Liver (tissue), 9 donors: ENCODE data around the gene THY1. TPM values are rescaled to one million over a fixed set of nuclear protein-coding genes. Genes with fewer than 3 reads are reported as not detected.
A peak's percentile ranks its signal among the peaks of the same experiment; 100 is the strongest.

Experiments
- DNase-seq: peaks from one replicate; pipeline ENCODE4 v3.0.0-alpha.2; 2017; ENCODE audit warnings: low spot score
- H3K27ac ChIP-seq, 2 donors: one replicate each; pipeline ENCODE4 v1.7.0; 2013; ENCODE audit warnings: inconsistent platforms in 2 of 2, low read length in 2 of 2, control low read depth in 1 of 2, low read depth in 1 of 2, mild to moderate bottlenecking in 1 of 2
- H3K27me3 ChIP-seq, 4 donors: one replicate each; pipeline versions ENCODE4 v1.6.1 to v1.7.0; 2013; ENCODE audit warnings: low read length in 3 of 4, inconsistent platforms in 1 of 4, mild to moderate bottlenecking in 1 of 4, moderate library complexity in 1 of 4; ENCODE audit not compliant: control insufficient read depth in 4 of 4, insufficient read depth in 4 of 4
- H3K36me3 ChIP-seq, 4 donors: one replicate each; pipeline versions ENCODE4 v1.6.1 to v1.7.0; 2013; ENCODE audit warnings: low read length in 3 of 4, mild to moderate bottlenecking in 3 of 4, low read depth in 1 of 4, moderate library complexity in 1 of 4; ENCODE audit not compliant: control insufficient read depth in 4 of 4, insufficient read depth in 3 of 4
- H3K4me1 ChIP-seq, 4 donors: one replicate each; pipeline versions ENCODE4 v1.6.1 to v1.7.0; 2013; ENCODE audit warnings: low read length in 3 of 4, mild to moderate bottlenecking in 3 of 4, moderate library complexity in 1 of 4; ENCODE audit not compliant: control insufficient read depth in 4 of 4, insufficient read depth in 4 of 4
- H3K4me3 ChIP-seq, 3 donors: one replicate each; pipeline versions ENCODE4 v1.6.1 to v1.7.0; 2013; ENCODE audit warnings: low read length in 3 of 3, control low read depth in 1 of 3, low read depth in 1 of 3, mild to moderate bottlenecking in 1 of 3
- H3K9ac ChIP-seq, 2 donors: one replicate each; pipeline ENCODE4 v1.7.0; 2013; ENCODE audit warnings: low read length in 2 of 2, mild to moderate bottlenecking in 2 of 2, moderate library complexity in 2 of 2, control low read depth in 1 of 2, low read depth in 1 of 2
- H3K9me3 ChIP-seq, 4 donors: one replicate each; pipeline versions ENCODE4 v1.6.1 to v1.7.0; 2013; ENCODE audit warnings: low read length in 3 of 4; ENCODE audit not compliant: control insufficient read depth in 4 of 4
- ATF3 ChIP-seq: IDR thresholded peaks from 2 replicates; pipeline ENCODE4 v1.6.1; 2016; ENCODE audit warnings: antibody characterized with exemption
- CTCF ChIP-seq: fragments of 150-350 bp; IDR thresholded peaks from 2 replicates; pipeline ENCODE4 v1.5.1; 2017; ENCODE audit warnings: improper control_type of control experiment, low read depth, low read length; ENCODE audit not compliant: missing input control
- EGR1 ChIP-seq, 2 donors: IDR thresholded peaks; 2 replicates each; pipeline ENCODE4 v1.6.1; 2016 to 2018; ENCODE audit warnings: antibody characterized with exemption in 2 of 2, low read depth in 2 of 2
- FOXA2 ChIP-seq: IDR thresholded peaks from 2 replicates; pipeline ENCODE4 v1.6.1; 2016; ENCODE audit warnings: antibody characterized with exemption
- GABPA ChIP-seq, 2 donors: IDR thresholded peaks in 1 of 2; conservative IDR thresholded peaks in 1 of 2; 2 replicates each; pipeline ENCODE4 v1.6.1; 2016; ENCODE audit warnings: antibody characterized with exemption in 2 of 2, mild to moderate bottlenecking in 1 of 2, moderate library complexity in 1 of 2
- HNF4G ChIP-seq: IDR thresholded peaks from 2 replicates; pipeline ENCODE4 v1.6.1; 2016; ENCODE audit warnings: antibody characterized with exemption
- JUND ChIP-seq, 2 donors: IDR thresholded peaks; 2 replicates each; pipeline ENCODE4 v1.6.1; 2016; ENCODE audit warnings: antibody characterized with exemption in 2 of 2
- RAD21 ChIP-seq, 2 donors: IDR thresholded peaks; 2 replicates each; pipeline ENCODE4 v1.6.1; 2016; ENCODE audit warnings: antibody characterized with exemption in 2 of 2, mild to moderate bottlenecking in 2 of 2
- REST ChIP-seq: IDR thresholded peaks from 2 replicates; pipeline ENCODE4 v1.6.1; 2016; ENCODE audit warnings: antibody characterized with exemption, mild to moderate bottlenecking
- RXRA ChIP-seq, 2 donors: IDR thresholded peaks; 2 replicates each; pipeline ENCODE4 v1.6.1; 2017 to 2018; ENCODE audit warnings: antibody characterized with exemption in 2 of 2, mild to moderate bottlenecking in 1 of 2
- ZBTB33 ChIP-seq: IDR thresholded peaks from 2 replicates; pipeline ENCODE4 v1.6.1; 2016; ENCODE audit warnings: antibody characterized with exemption
- WGBS: extraction: QIAGEN DNeasy Blood & Tissue Kit; methylation state at CpG from one replicate; pipeline ENCODE4 v1.1.7; 2013; 5-methylcytosine and 5-hydroxymethylcytosine counted together
- polyA plus RNA-seq, 2 donors: library from polyadenylated mRNA; stranded (reverse) in 1 of 2; unstranded in 1 of 2; fragments of 200-250 nt in 1 of 2; fragments of >200 nt in 1 of 2; fragmentation: Nextera tagmentation in 1 of 2; extraction: Ambion mirVana in 1 of 2; gene quantifications; one replicate each; pipeline versions ENCODE4 v1.2.1 to v1.2.3, GENCODE V29; 2013 to 2015
- total RNA-seq, 2 donors: library from RNA; depleted of rRNA; stranded (reverse); fragments of >200 nt; gene quantifications; one replicate each; pipeline ENCODE4 v1.2.3, GENCODE V29; 2014
- donor health status: healthy.
- donor health status: healthy.
- donor health status: healthy.
- donor health status: healthy.
- donor health status: healthy.

The THY1 gene
- total and polyA plus RNA-seq, 4 donors, result 0.51 to 5.1 (median 1.1) TPM

GRCh38 chr11:119468511-119468910 lies 45.5 kb upstream of the THY1 start:
- peaks cover 0 to 4% (median 0%) of the 10 kb centered on the region in 4 donors for H3K9me3 ChIP-seq
- peak; percentile 12 for DNase-seq
- H3K4me3 ChIP-seq, result no peak overlapping the region
- no peaks in the 10 kb centered on the region for H3K27me3 ChIP-seq
- no peak overlapping the region for H3K9ac ChIP-seq
- TF ChIP-seq HNF4G (no peak), ZBTB33 (no peak), GABPA (IDR thresholded peaks at IDR 0.05 in 1 of 2, conservative IDR thresholded peaks at IDR 0.05 in 1 of 2) (no peak), CTCF (no peak), ATF3 (no peak), RXRA (IDR thresholded peaks at IDR 0.05) (no peak), JUND (IDR thresholded peaks at IDR 0.05) (no peak), FOXA2 (no peak), RAD21 (IDR thresholded peaks at IDR 0.05) (no peak)
- no peaks in the 10 kb centered on the region for H3K36me3 ChIP-seq
- WGBS, result 81% methylated on average over 2 of the region's 2 CpGs
- peaks cover 1 to 17% (median 11%) of the 10 kb centered on the region in 4 donors for H3K4me1 ChIP-seq
- no peak overlapping the region for H3K27ac ChIP-seq

GRCh38 chr11:119461229-119461963 lies 38.4 kb upstream of the THY1 start:
- Histone ChIP-seq H3K4me1 (peaks cover 0 to 5% (median 0%) of the 10 kb centered on the region in 4 donors), H3K9ac (no peak overlapping the region), H3K9me3 (peaks cover 0 to 2% (median 0%) of the 10 kb centered on the region in 4 donors), H3K36me3 (no peaks in the 10 kb centered on the region), H3K27ac (no peak overlapping the region), H3K4me3 (no peak overlapping the region), H3K27me3 (no peaks in the 10 kb centered on the region)
- DNase-seq, result no peak
- WGBS, result 80% methylated on average over 4 of the region's 4 CpGs
- TF ChIP-seq EGR1 (IDR thresholded peaks at IDR 0.05; ENCODE audit: low read depth in 2 of 2) (no peak), FOXA2 (no peak), GABPA (IDR thresholded peaks at IDR 0.05 in 1 of 2, conservative IDR thresholded peaks at IDR 0.05 in 1 of 2) (no peak), REST (no peak), CTCF (no peak), ATF3 (no peak)
